Liver (tissue), 9 donors: ENCODE measurements around the gene AGPAT1. TPM values are rescaled to one million over a fixed set of nuclear protein-coding genes. Genes with fewer than 3 reads are reported as not detected.

Source experiments
- DNase-seq: peaks from one replicate; pipeline ENCODE4 v3.0.0-alpha.2; 2017; ENCODE audit warnings: low spot score
- H3K27ac ChIP-seq, 2 donors: one replicate each; pipeline ENCODE4 v1.7.0; 2013; ENCODE audit warnings: inconsistent platforms in 2 of 2, low read length in 2 of 2, control low read depth in 1 of 2, low read depth in 1 of 2, mild to moderate bottlenecking in 1 of 2
- H3K27me3 ChIP-seq, 4 donors: one replicate each; pipeline versions ENCODE4 v1.6.1 to v1.7.0; 2013; ENCODE audit warnings: low read length in 3 of 4, inconsistent platforms in 1 of 4, mild to moderate bottlenecking in 1 of 4, moderate library complexity in 1 of 4; ENCODE audit not compliant: control insufficient read depth in 4 of 4, insufficient read depth in 4 of 4
- H3K36me3 ChIP-seq, 4 donors: one replicate each; pipeline versions ENCODE4 v1.6.1 to v1.7.0; 2013; ENCODE audit warnings: low read length in 3 of 4, mild to moderate bottlenecking in 3 of 4, low read depth in 1 of 4, moderate library complexity in 1 of 4; ENCODE audit not compliant: control insufficient read depth in 4 of 4, insufficient read depth in 3 of 4
- H3K4me1 ChIP-seq, 4 donors: one replicate each; pipeline versions ENCODE4 v1.6.1 to v1.7.0; 2013; ENCODE audit warnings: low read length in 3 of 4, mild to moderate bottlenecking in 3 of 4, moderate library complexity in 1 of 4; ENCODE audit not compliant: control insufficient read depth in 4 of 4, insufficient read depth in 4 of 4
- H3K4me3 ChIP-seq, 3 donors: one replicate each; pipeline versions ENCODE4 v1.6.1 to v1.7.0; 2013; ENCODE audit warnings: low read length in 3 of 3, control low read depth in 1 of 3, low read depth in 1 of 3, mild to moderate bottlenecking in 1 of 3
- H3K9ac ChIP-seq, 2 donors: one replicate each; pipeline ENCODE4 v1.7.0; 2013; ENCODE audit warnings: low read length in 2 of 2, mild to moderate bottlenecking in 2 of 2, moderate library complexity in 2 of 2, control low read depth in 1 of 2, low read depth in 1 of 2
- H3K9me3 ChIP-seq, 4 donors: one replicate each; pipeline versions ENCODE4 v1.6.1 to v1.7.0; 2013; ENCODE audit warnings: low read length in 3 of 4; ENCODE audit not compliant: control insufficient read depth in 4 of 4
- EGR1 ChIP-seq, 2 donors: IDR thresholded peaks; 2 replicates each; pipeline ENCODE4 v1.6.1; 2016 to 2018; ENCODE audit warnings: antibody characterized with exemption in 2 of 2, low read depth in 2 of 2
- FOXA1 ChIP-seq: IDR thresholded peaks from 2 replicates; pipeline ENCODE4 v1.6.1; 2016; ENCODE audit warnings: antibody characterized with exemption
- FOXA2 ChIP-seq: IDR thresholded peaks from 2 replicates; pipeline ENCODE4 v1.6.1; 2016; ENCODE audit warnings: antibody characterized with exemption
- HNF4A ChIP-seq, 2 donors: conservative IDR thresholded peaks; 2 replicates each; pipeline ENCODE4 v1.6.1; 2016; ENCODE audit warnings: antibody characterized with exemption in 2 of 2, mild to moderate bottlenecking in 2 of 2
- HNF4G ChIP-seq: IDR thresholded peaks from 2 replicates; pipeline ENCODE4 v1.6.1; 2016; ENCODE audit warnings: antibody characterized with exemption
- JUND ChIP-seq, 2 donors: IDR thresholded peaks; 2 replicates each; pipeline ENCODE4 v1.6.1; 2016; ENCODE audit warnings: antibody characterized with exemption in 2 of 2
- NR2F2 ChIP-seq: IDR thresholded peaks from 2 replicates; pipeline ENCODE4 v1.6.1; 2016; ENCODE audit warnings: antibody characterized with exemption
- RAD21 ChIP-seq, 2 donors: IDR thresholded peaks; 2 replicates each; pipeline ENCODE4 v1.6.1; 2016; ENCODE audit warnings: antibody characterized with exemption in 2 of 2, mild to moderate bottlenecking in 2 of 2
- RXRA ChIP-seq, 2 donors: IDR thresholded peaks; 2 replicates each; pipeline ENCODE4 v1.6.1; 2017 to 2018; ENCODE audit warnings: antibody characterized with exemption in 2 of 2, mild to moderate bottlenecking in 1 of 2
- TAF1 ChIP-seq: conservative IDR thresholded peaks from 2 replicates; pipeline ENCODE4 v1.6.1; 2016; ENCODE audit warnings: antibody characterized with exemption, mild to moderate bottlenecking
- YY1 ChIP-seq: IDR thresholded peaks from 2 replicates; pipeline ENCODE4 v1.6.1; 2016; ENCODE audit warnings: antibody characterized with exemption, mild to moderate bottlenecking
- WGBS: extraction: QIAGEN DNeasy Blood & Tissue Kit; methylation state at CpG from one replicate; pipeline ENCODE4 v1.1.7; 2013; 5-methylcytosine and 5-hydroxymethylcytosine counted together
- polyA plus RNA-seq, 2 donors: library from polyadenylated mRNA; stranded (reverse) in 1 of 2; unstranded in 1 of 2; fragments of 200-250 nt in 1 of 2; fragments of >200 nt in 1 of 2; fragmentation: Nextera tagmentation in 1 of 2; extraction: Ambion mirVana in 1 of 2; gene quantifications; one replicate each; pipeline versions ENCODE4 v1.2.1 to v1.2.3, GENCODE V29; 2013 to 2015
- total RNA-seq, 2 donors: library from RNA; depleted of rRNA; stranded (reverse); fragments of >200 nt; gene quantifications; one replicate each; pipeline ENCODE4 v1.2.3, GENCODE V29; 2014
- TF ChIP-seq, protein P1 (sequence below): IDR thresholded peaks from 2 replicates; pipeline ENCODE4 v1.6.1; 2016; ENCODE audit warnings: antibody characterized with exemption
- TF ChIP-seq, protein P2 (sequence below): fragments of 150-350 bp; IDR thresholded peaks from 2 replicates; pipeline ENCODE4 v1.5.1; 2017; ENCODE audit warnings: improper control_type of control experiment, low read depth, low read length; ENCODE audit not compliant: missing input control
- TF ChIP-seq, protein P3 (sequence below): IDR thresholded peaks from 2 replicates; pipeline ENCODE4 v1.6.1; 2016; ENCODE audit warnings: antibody characterized with exemption, mild to moderate bottlenecking
- TF ChIP-seq, protein P4 (sequence below): IDR thresholded peaks from 2 replicates; pipeline ENCODE4 v1.6.1; 2016; ENCODE audit warnings: antibody characterized with exemption
- donor health status: healthy.
- donor health status: healthy.
- donor health status: healthy.
- donor health status: healthy.
- donor health status: healthy.

The AGPAT1 gene
- total and polyA plus RNA-seq, 4 donors, result 10.4 to 45.1 (median 17.5) TPM

DNA sequence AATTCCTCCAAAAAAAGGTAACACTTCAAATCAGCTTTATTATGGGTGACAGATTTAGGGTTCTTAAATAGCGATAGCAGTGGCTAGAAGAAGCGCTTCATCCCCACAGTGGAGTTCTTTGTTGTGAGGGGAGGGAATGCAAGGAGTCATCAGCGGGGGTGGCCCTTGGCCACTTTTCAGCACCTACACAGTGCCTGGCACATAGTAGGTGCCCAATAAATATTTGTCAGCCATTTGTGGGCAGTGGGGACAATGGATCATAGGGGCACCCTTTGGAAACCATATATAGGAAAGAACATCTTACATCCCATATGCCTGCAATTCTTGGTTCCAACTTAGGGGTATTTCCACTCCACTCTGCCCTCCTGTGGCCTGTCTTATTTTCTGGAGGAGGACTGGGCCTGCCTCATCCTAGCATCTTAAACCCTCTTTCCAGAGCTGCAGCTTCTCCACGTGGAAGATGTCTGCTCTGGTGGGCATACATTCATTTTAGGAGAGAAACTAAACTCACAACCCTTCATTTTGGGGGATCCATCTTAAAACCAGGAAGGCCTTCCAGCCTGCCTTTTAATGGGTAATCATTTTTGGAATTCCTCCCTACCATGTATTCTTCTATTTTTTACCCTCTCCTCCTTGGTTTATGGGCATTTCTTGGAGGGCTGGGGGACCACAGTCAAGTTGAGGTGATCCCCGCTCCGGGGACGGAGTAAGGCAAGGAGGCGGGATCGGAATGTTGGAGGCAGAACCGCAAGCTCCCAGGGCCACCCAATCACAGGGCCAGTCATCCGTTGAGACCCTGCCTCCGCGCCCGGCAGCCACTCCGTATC is 19.2 kb upstream of the AGPAT1 start:
- Histone ChIP-seq H3K27me3 (no peaks in the 10 kb centered on the region), H3K9ac (peak overlapping the region; percentile 66 to 84), H3K4me1 (peaks cover 3 to 33% (median 17%) of the 10 kb centered on the region in 4 donors), H3K9me3 (no peaks in the 10 kb centered on the region), H3K27ac (peak overlapping the region; percentile 82 to 99), H3K4me3 (peak overlapping the region; percentile 38 to 53 (median 50)), H3K36me3 (no peaks in the 10 kb centered on the region)
- TF ChIP-seq FOXA2 (no peak), JUND (IDR thresholded peaks at IDR 0.05) (peak in 1 of 2 donors; percentile 48), NR2F2 (no peak), RAD21 (IDR thresholded peaks at IDR 0.05) (peak; percentile 33 to 52), HNF4G (no peak), HNF4A (conservative IDR thresholded peaks at IDR 0.05) (peak in 1 of 2 donors; percentile 29), RXRA (IDR thresholded peaks at IDR 0.05) (no peak), FOXA1 (no peak)
- TF ChIP-seq, protein P1, sequence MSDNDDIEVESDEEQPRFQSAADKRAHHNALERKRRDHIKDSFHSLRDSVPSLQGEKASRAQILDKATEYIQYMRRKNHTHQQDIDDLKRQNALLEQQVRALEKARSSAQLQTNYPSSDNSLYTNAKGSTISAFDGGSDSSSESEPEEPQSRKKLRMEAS, result no peak
- TF ChIP-seq, protein P2, sequence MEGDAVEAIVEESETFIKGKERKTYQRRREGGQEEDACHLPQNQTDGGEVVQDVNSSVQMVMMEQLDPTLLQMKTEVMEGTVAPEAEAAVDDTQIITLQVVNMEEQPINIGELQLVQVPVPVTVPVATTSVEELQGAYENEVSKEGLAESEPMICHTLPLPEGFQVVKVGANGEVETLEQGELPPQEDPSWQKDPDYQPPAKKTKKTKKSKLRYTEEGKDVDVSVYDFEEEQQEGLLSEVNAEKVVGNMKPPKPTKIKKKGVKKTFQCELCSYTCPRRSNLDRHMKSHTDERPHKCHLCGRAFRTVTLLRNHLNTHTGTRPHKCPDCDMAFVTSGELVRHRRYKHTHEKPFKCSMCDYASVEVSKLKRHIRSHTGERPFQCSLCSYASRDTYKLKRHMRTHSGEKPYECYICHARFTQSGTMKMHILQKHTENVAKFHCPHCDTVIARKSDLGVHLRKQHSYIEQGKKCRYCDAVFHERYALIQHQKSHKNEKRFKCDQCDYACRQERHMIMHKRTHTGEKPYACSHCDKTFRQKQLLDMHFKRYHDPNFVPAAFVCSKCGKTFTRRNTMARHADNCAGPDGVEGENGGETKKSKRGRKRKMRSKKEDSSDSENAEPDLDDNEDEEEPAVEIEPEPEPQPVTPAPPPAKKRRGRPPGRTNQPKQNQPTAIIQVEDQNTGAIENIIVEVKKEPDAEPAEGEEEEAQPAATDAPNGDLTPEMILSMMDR, result peak; percentile 41
- TF ChIP-seq, protein P3, sequence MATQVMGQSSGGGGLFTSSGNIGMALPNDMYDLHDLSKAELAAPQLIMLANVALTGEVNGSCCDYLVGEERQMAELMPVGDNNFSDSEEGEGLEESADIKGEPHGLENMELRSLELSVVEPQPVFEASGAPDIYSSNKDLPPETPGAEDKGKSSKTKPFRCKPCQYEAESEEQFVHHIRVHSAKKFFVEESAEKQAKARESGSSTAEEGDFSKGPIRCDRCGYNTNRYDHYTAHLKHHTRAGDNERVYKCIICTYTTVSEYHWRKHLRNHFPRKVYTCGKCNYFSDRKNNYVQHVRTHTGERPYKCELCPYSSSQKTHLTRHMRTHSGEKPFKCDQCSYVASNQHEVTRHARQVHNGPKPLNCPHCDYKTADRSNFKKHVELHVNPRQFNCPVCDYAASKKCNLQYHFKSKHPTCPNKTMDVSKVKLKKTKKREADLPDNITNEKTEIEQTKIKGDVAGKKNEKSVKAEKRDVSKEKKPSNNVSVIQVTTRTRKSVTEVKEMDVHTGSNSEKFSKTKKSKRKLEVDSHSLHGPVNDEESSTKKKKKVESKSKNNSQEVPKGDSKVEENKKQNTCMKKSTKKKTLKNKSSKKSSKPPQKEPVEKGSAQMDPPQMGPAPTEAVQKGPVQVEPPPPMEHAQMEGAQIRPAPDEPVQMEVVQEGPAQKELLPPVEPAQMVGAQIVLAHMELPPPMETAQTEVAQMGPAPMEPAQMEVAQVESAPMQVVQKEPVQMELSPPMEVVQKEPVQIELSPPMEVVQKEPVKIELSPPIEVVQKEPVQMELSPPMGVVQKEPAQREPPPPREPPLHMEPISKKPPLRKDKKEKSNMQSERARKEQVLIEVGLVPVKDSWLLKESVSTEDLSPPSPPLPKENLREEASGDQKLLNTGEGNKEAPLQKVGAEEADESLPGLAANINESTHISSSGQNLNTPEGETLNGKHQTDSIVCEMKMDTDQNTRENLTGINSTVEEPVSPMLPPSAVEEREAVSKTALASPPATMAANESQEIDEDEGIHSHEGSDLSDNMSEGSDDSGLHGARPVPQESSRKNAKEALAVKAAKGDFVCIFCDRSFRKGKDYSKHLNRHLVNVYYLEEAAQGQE, result no peak
- DNase-seq, result peak; percentile 65
- WGBS, result 18% methylated on average over 15 of the region's 15 CpGs

DNA sequence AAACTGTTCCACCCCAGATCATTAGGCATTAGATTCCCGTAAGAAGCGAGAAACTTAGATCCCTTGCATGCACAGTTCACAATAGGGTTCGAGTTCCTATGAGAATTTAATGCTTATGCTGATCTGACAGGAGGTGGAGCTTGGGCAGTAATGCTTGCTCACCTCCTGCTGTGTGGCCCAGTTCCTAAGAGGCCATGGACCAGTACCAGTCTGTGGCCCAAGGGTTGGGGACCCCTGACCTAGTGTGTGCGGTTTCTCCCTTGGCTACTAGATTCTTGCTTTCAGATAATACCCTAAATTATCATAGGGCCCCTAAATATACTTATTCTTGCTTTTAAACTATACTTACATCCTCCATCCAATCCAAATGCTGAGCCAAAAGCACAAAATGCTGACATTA is 18.5 kb upstream of the AGPAT1 start:
- no peak overlapping the region for H3K9ac ChIP-seq
- WGBS, result 94% methylated on average over 4 of the region's 4 CpGs
- H3K9me3 ChIP-seq, result no peaks in the 10 kb centered on the region
- DNase-seq, result no peak
- peaks cover 3 to 34% (median 17%) of the 10 kb centered on the region in 4 donors for H3K4me1 ChIP-seq
- H3K27me3 ChIP-seq, result no peaks in the 10 kb centered on the region
- H3K36me3 ChIP-seq, result no peaks in the 10 kb centered on the region
- peak overlapping the region; percentile 82 to 99 for H3K27ac ChIP-seq
- H3K4me3 ChIP-seq, result no peak overlapping the region
- TF ChIP-seq NR2F2 (no peak), RXRA (IDR thresholded peaks at IDR 0.05) (no peak), FOXA2 (no peak), EGR1 (IDR thresholded peaks at IDR 0.05; ENCODE audit: low read depth in 2 of 2) (no peak), HNF4G (no peak), YY1 (no peak), FOXA1 (no peak), TAF1 (no peak), RAD21 (IDR thresholded peaks at IDR 0.05) (no peak), JUND (IDR thresholded peaks at IDR 0.05) (no peak)
- TF ChIP-seq, protein P4, sequence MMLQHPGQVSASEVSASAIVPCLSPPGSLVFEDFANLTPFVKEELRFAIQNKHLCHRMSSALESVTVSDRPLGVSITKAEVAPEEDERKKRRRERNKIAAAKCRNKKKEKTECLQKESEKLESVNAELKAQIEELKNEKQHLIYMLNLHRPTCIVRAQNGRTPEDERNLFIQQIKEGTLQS, result no peak
- TF ChIP-seq, protein P3, result no peak
- TF ChIP-seq, protein P2, result no peak
- TF ChIP-seq, protein P1, result no peak
